ENCODE results near the gene PARVA. TPM values are rescaled to one million over a fixed set of nuclear protein-coding genes. Genes with fewer than 3 reads are reported as not detected.

PARVA gene
- total and polyA plus RNA-seq, 2 of the 8 experiments (the other 6 are each of a cell fraction or from before 2014, with no cell fraction given) = 3.1 to 13.5 TPM

GRCh38 chr11:12538889-12539421, 161.6 kb downstream of the PARVA start (continued):
- TF ChIP-seq CTCF (IDR thresholded peaks at IDR 0.05; ENCODE audit: control extremely low read depth in 1 of 3, insufficient read depth in 1 of 3, low read depth in 1 of 3, low read length in 3 of 3) = no peak
- TF ChIP-seq JUN (IDR thresholded peaks at IDR 0.05; ENCODE audit: low read depth, low read length) = no peak
- no peak for TF ChIP-seq CBX8 (IDR thresholded peaks at IDR 0.05; ENCODE audit: borderline replicate concordance, low read depth, low read length)
- no peak for TF ChIP-seq SRF (IDR thresholded peaks at IDR 0.05; ENCODE audit: low read depth, low read length)
- TF ChIP-seq HDAC6 (IDR thresholded peaks at IDR 0.05; ENCODE audit: low read depth, low read length) = no peak

Measured in H1 (cell line).